ENCODE data around the gene LBH. TPM values are rescaled to one million over a fixed set of nuclear protein-coding genes. Genes with fewer than 3 reads are reported as not detected.

LBH gene
- total and polyA plus RNA-seq, 12 donors = 35.9 to 204 (median 149) TPM

DNA sequence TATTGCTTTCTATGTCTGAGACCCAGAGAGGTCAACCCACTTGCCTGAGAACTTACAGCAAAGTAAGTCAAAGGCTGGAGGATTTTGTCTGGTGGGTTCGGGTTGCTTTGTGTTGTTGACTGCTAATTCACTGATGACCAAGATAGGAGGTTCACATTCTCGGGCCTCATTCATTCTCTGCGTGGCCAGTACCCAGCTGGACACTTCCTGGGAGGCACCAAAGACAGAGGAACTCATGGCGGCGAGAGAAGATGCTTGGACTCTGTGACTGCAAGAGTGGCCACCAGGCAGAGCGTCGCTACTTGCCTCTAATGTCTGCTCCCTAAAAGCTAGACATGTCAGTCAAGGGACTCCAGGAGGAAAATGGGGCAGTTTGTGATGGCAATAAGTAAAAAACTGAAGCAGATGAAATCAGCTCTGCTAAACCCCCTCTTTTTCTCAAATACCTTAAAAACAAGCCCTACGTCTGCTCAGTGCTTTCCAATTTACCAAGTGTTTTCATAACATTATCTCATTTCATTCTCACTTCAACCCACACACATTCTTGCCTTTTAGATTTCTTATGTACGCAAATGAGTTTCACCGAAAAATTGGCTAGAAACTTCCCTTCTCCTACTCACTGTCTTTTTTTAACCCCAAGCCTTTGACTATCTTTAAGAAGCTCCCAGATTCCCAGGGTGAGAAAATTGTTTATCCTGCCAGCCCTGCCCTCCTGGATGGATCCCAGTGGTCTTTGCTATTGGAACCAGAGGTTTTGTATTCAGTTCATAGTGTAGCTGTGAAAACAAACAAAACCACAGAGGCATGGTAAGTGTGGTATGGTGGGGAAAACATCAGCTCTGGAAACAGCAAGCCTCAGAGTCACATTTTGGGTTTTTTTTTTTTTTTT lies 4.9 kb upstream of the LBH start:
- TF ChIP-seq, protein P1, sequence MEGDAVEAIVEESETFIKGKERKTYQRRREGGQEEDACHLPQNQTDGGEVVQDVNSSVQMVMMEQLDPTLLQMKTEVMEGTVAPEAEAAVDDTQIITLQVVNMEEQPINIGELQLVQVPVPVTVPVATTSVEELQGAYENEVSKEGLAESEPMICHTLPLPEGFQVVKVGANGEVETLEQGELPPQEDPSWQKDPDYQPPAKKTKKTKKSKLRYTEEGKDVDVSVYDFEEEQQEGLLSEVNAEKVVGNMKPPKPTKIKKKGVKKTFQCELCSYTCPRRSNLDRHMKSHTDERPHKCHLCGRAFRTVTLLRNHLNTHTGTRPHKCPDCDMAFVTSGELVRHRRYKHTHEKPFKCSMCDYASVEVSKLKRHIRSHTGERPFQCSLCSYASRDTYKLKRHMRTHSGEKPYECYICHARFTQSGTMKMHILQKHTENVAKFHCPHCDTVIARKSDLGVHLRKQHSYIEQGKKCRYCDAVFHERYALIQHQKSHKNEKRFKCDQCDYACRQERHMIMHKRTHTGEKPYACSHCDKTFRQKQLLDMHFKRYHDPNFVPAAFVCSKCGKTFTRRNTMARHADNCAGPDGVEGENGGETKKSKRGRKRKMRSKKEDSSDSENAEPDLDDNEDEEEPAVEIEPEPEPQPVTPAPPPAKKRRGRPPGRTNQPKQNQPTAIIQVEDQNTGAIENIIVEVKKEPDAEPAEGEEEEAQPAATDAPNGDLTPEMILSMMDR (IDR thresholded peaks at IDR 0.05) = no peak
- H3K9me3 ChIP-seq = no peaks in the 10 kb centered on the region
- peaks cover 0 to 18% (median 0%) of the 10 kb centered on the region in 7 donors for H3K27me3 ChIP-seq
- H3K4me1 ChIP-seq = peaks cover 16 to 46% (median 27%) of the 10 kb centered on the region in 9 donors
- intact Hi-C loops (cut with DNase I) = no loop called here
- H3K27ac ChIP-seq = peak overlapping the region; percentile 46 to 91 (median 70)
- no peak for DNase-seq
- no peaks in the 10 kb centered on the region for H3K36me3 ChIP-seq
- 69 to 81% methylated on average over 10 of the region's 10 CpGs for WGBS, 2 donors
- no peak overlapping the region for H3K4me3 ChIP-seq
- no peak for ATAC-seq

GRCh38 chr2:30229596-30229995 lies 1.7 kb upstream of the LBH start:
- intact Hi-C loops (cut with DNase I) = no loop called here

GRCh38 chr2:30230497-30231211 lies 680 bp upstream of the LBH start:
- TF ChIP-seq, protein P1 (IDR thresholded peaks at IDR 0.05) = peak in 5 of 9 donors; percentile 8 to 49 (median 47)
- Histone ChIP-seq H3K4me1 (peaks cover 13 to 54% (median 48%) of the 10 kb centered on the region in 9 donors), H3K9me3 (no peaks in the 10 kb centered on the region), H3K36me3 (peaks cover 0 to 16% (median 8%) of the 10 kb centered on the region in 9 donors), H3K27me3 (peaks cover 0 to 45% (median 0%) of the 10 kb centered on the region in 7 donors), H3K4me3 (peak overlapping the region; percentile 71 to 97 (median 88)), H3K27ac (peak overlapping the region; percentile 77 to 99 (median 94))
- intact Hi-C loops (cut with DNase I) = loop anchor here in 9 of 10 donors (5.0 to 10.0 kb wide), 8 partner anchors 114 to 334 kb away; partner anchors contain the start of gene LCLAT1 (in 2 of the 9)
- DNase-seq (peak; percentile 53 to 81), ATAC-seq (peak; percentile 11 to 68 (median 44))
- WGBS, 2 donors = 1% methylated on average over 40 to 50 of the region's 50 CpGs

More at GRCh38 chr2:30229596-30229995, 1.7 kb upstream of the LBH start:
- H3K36me3 ChIP-seq = peaks cover 0 to 6% (median 0%) of the 10 kb centered on the region in 9 donors
- DNase-seq = no peak
- H3K9me3 ChIP-seq = no peaks in the 10 kb centered on the region
- H3K27me3 ChIP-seq = peaks cover 0 to 45% (median 0%) of the 10 kb centered on the region in 7 donors
- H3K4me1 ChIP-seq = peaks cover 20 to 54% (median 48%) of the 10 kb centered on the region in 9 donors
- 94 to 98% methylated on average over 3 of the region's 3 CpGs for WGBS, 2 donors
- TF ChIP-seq, protein P1 (IDR thresholded peaks at IDR 0.05) = no peak
- no peak overlapping the region for H3K4me3 ChIP-seq
- H3K27ac ChIP-seq = peak overlapping the region in 5 of 10 donors; percentile 19 to 98 (median 92)
- no peak for ATAC-seq
